ENCODE measurements around the gene SERPINA4.

SERPINA4 gene

GRCh38 chr14:94559638-94560290 is 1.5 kb upstream of the SERPINA4 start:
- DNase-seq (ENCODE audit: low read depth): no peak
- no peak for TF ChIP-seq CTCF (IDR thresholded peaks at IDR 0.05; ENCODE audit: control insufficient read depth, extremely low read depth, insufficient read depth)
- H3K4me3 ChIP-seq (ENCODE audit: low read depth, low read length): no peak overlapping the region

- no peak overlapping the region for H3K4me3 ChIP-seq (ENCODE audit: low read depth, low read length)
- DNase-seq (ENCODE audit: low read depth): no peak
- TF ChIP-seq CTCF (IDR thresholded peaks at IDR 0.05; ENCODE audit: control insufficient read depth, extremely low read depth, insufficient read depth): no peak
Observed at GRCh38 chr14:94560291-94560665, 964 bp upstream of the SERPINA4 start.

GRCh38 chr14:94561656-94562010 is 391 bp downstream of the SERPINA4 start:
- TF ChIP-seq CTCF (IDR thresholded peaks at IDR 0.05; ENCODE audit: control insufficient read depth, extremely low read depth, insufficient read depth): no peak
- no peak overlapping the region for H3K4me3 ChIP-seq (ENCODE audit: low read depth, low read length)
- DNase-seq (ENCODE audit: low read depth): no peak

- no peak for DNase-seq (ENCODE audit: low read depth)
- no peak for TF ChIP-seq CTCF (IDR thresholded peaks at IDR 0.05; ENCODE audit: control insufficient read depth, extremely low read depth, insufficient read depth)
- H3K4me3 ChIP-seq (ENCODE audit: low read depth, low read length): no peak overlapping the region
Observed at GRCh38 chr14:94562022-94562421, 780 bp downstream of the SERPINA4 start.

GRCh38 chr14:94562941-94563883 is 2.0 kb downstream of the SERPINA4 start:
- no peak for TF ChIP-seq CTCF (IDR thresholded peaks at IDR 0.05; ENCODE audit: control insufficient read depth, extremely low read depth, insufficient read depth)
- no peak for DNase-seq (ENCODE audit: low read depth)
- no peak overlapping the region for H3K4me3 ChIP-seq (ENCODE audit: low read depth, low read length)

GRCh38 chr14:94564381-94564780 is 3.1 kb downstream of the SERPINA4 start:
- H3K4me3 ChIP-seq (ENCODE audit: low read depth, low read length): no peak overlapping the region
- no peak for TF ChIP-seq CTCF (IDR thresholded peaks at IDR 0.05; ENCODE audit: control insufficient read depth, extremely low read depth, insufficient read depth)
- no peak for DNase-seq (ENCODE audit: low read depth)
